HEK293T (cell line): ENCODE results near the gene SEC22C.

ENCODE experiments used
- CTCF ChIA-PET: fragments of 350-600 bp; formaldehyde crosslinking; extraction: SDS; loops from one replicate; lab custom pipeline; 2021; ENCODE audit warnings: antibody characterized with exemption, inconsistent platforms; lab: Yijun Ruan, JAX
- POLR2A ChIA-PET: fragments of 350-600 bp; formaldehyde crosslinking; extraction: SDS; loops from one replicate; lab custom pipeline; 2020; ENCODE audit warnings: antibody characterized with exemption, inconsistent platforms; lab: Yijun Ruan, JAX
- DNase-seq: peaks from one replicate; pipeline ENCODE4 v3.0.0; 2012; ENCODE audit warnings: mixed read lengths; ENCODE audit errors: extremely low spot score
- BHLHE40 ChIP-seq: fragments of 450-650 bp; IDR thresholded peaks from 2 replicates; pipeline ENCODE4 v1.6.1; 2016; ENCODE audit warnings: mild to moderate bottlenecking, moderate library complexity, borderline replicate concordance
- ELF4 ChIP-seq: fragments of 450-650 bp; IDR thresholded peaks from 2 replicates; pipeline ENCODE4 v1.6.1; 2017; ENCODE audit warnings: antibody characterized with exemption
- FOXA1 ChIP-seq: fragments of 450-650 bp; IDR thresholded peaks from 2 replicates; pipeline ENCODE4 v1.6.1; 2016; ENCODE audit warnings: mild to moderate bottlenecking
- FOXK2 ChIP-seq: fragments of 450-650 bp; IDR thresholded peaks from 2 replicates; pipeline ENCODE4 v1.6.1; 2016; ENCODE audit warnings: mild to moderate bottlenecking
- FOXM1 ChIP-seq: fragments of 450-650 bp; IDR thresholded peaks from 2 replicates; pipeline ENCODE4 v1.6.1; 2017; ENCODE audit warnings: mild to moderate bottlenecking, borderline replicate concordance
- HDGF ChIP-seq: fragments of 450-650 bp; IDR thresholded peaks from 2 replicates; pipeline ENCODE4 v1.6.1; 2017; ENCODE audit warnings: antibody characterized with exemption, borderline replicate concordance
- L3MBTL2 ChIP-seq: fragments of 450-650 bp; conservative IDR thresholded peaks from 2 replicates; pipeline ENCODE4 v1.6.1; 2016; ENCODE audit warnings: mild to moderate bottlenecking
- LEF1 ChIP-seq: fragments of 450-650 bp; IDR thresholded peaks from 2 replicates; pipeline ENCODE4 v1.6.1; 2017; ENCODE audit warnings: mild to moderate bottlenecking, borderline replicate concordance
- NFRKB ChIP-seq: fragments of 450-650 bp; IDR thresholded peaks from 2 replicates; pipeline ENCODE4 v1.6.1; 2016; ENCODE audit warnings: mild to moderate bottlenecking, moderate library complexity
- SP1 ChIP-seq: fragments of 450-650 bp; IDR thresholded peaks from 2 replicates; pipeline ENCODE4 v1.6.1; 2017
- TARDBP ChIP-seq: fragments of 450-650 bp; IDR thresholded peaks from 2 replicates; pipeline ENCODE4 v1.6.1; 2016
- ZNF384 ChIP-seq: fragments of 450-650 bp; IDR thresholded peaks from 2 replicates; pipeline ENCODE4 v1.6.1; 2016
- TF ChIP-seq, protein P1 (sequence below): fragments of 450-650 bp; IDR thresholded peaks from 2 replicates; pipeline ENCODE4 v1.6.1; 2016

Gene SEC22C

DNA sequence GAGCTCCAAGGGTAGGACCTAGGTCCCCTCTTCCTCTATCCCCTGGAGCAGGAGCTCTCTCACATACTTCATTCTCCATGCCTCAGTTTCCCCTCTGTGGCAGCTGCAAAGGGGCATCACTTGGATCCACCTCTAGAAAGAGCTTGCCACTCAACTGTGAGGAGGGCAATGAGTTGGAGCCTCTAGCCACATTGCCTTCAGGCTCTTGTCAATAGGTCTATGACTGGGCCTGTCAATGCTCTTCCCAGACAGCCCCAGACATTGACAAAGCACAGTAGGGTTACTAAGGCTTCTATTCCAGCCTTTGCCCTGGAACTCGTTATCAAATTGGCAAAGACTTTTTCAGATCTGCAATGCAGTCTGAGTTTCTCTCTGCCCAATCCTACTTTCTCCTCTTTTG is 83.7 kb downstream of the SEC22C start:
- ChIA-PET POLR2A (interaction anchor here (1.0 kb wide), 1 partner anchor 102 kb away, joined by 3 read pairs; the partner anchor contains the start of gene NKTR), CTCF (interaction anchor here (0.6 to 0.7 kb wide), 2 partner anchors 52 to 273 kb away, joined by 3 read pairs; no protein-coding TSS in a partner anchor)
- no peak for DNase-seq

More for the DNA sequence above, 83.7 kb downstream of the SEC22C start:
- TF ChIP-seq TARDBP, result no peak
- no peak for TF ChIP-seq LEF1
- no peak for TF ChIP-seq NFRKB
- no peak for TF ChIP-seq HDGF
- no peak for TF ChIP-seq ZNF384
- TF ChIP-seq FOXA1, result no peak
- TF ChIP-seq FOXK2, result no peak
- no peak for TF ChIP-seq BHLHE40
- TF ChIP-seq L3MBTL2, result no peak
- TF ChIP-seq FOXM1, result no peak
- no peak for TF ChIP-seq SP1
- TF ChIP-seq, protein P1, sequence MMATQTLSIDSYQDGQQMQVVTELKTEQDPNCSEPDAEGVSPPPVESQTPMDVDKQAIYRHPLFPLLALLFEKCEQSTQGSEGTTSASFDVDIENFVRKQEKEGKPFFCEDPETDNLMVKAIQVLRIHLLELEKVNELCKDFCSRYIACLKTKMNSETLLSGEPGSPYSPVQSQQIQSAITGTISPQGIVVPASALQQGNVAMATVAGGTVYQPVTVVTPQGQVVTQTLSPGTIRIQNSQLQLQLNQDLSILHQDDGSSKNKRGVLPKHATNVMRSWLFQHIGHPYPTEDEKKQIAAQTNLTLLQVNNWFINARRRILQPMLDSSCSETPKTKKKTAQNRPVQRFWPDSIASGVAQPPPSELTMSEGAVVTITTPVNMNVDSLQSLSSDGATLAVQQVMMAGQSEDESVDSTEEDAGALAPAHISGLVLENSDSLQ, result no peak
- no peak for TF ChIP-seq ELF4
